Measurements from ENCODE around the gene AQP12B. TPM values are rescaled to one million over a fixed set of nuclear protein-coding genes. Genes with fewer than 3 reads are reported as not detected.

AQP12B gene
- total RNA-seq, 1 experiment from 2014 or later, result not detected

DNA sequence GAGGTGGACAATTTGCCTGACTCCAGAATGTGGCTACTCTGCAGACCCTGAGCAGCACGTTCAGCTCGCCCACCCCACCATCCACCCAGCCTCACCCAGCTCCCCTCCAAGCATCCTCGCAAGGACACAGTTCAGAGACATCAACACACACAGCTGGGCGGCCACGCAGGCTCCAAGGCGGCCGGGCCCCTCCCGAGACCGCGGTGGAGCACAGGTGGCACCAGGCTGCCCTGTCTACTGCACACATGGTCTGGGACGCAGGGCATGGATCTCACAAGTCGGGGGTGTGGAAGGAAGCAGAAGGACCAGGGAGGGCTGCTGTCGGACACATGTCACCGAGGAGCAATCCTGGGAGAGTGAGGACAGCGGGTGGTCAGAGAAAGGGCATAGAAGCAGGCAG, 45.2 kb upstream of the AQP12B start:
- Mint-ChIP-seq H3K27me3 (ENCODE audit: insufficient read depth, unreplicated experiment) (no peaks in the 10 kb centered on the region), H3K4me1 (ENCODE audit: low read depth, unreplicated experiment) (no peaks in the 10 kb centered on the region), H3K4me3 (ENCODE audit: unreplicated experiment) (no peak overlapping the region), H3K27ac (ENCODE audit: unreplicated experiment) (no peak overlapping the region), H3K9me3 (ENCODE audit: unreplicated experiment) (no peaks in the 10 kb centered on the region), H3K36me3 (ENCODE audit: insufficient read depth, unreplicated experiment) (no peaks in the 10 kb centered on the region)
- no peak for DNase-seq
- CTCF ChIA-PET, result no interaction called here
- TF ChIP-seq, protein P1, sequence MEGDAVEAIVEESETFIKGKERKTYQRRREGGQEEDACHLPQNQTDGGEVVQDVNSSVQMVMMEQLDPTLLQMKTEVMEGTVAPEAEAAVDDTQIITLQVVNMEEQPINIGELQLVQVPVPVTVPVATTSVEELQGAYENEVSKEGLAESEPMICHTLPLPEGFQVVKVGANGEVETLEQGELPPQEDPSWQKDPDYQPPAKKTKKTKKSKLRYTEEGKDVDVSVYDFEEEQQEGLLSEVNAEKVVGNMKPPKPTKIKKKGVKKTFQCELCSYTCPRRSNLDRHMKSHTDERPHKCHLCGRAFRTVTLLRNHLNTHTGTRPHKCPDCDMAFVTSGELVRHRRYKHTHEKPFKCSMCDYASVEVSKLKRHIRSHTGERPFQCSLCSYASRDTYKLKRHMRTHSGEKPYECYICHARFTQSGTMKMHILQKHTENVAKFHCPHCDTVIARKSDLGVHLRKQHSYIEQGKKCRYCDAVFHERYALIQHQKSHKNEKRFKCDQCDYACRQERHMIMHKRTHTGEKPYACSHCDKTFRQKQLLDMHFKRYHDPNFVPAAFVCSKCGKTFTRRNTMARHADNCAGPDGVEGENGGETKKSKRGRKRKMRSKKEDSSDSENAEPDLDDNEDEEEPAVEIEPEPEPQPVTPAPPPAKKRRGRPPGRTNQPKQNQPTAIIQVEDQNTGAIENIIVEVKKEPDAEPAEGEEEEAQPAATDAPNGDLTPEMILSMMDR (IDR thresholded peaks at IDR 0.05; ENCODE audit: insufficient read depth in 1 of 2, low read depth in 1 of 2, low read length in 1 of 2, severe bottlenecking in 1 of 2, unreplicated experiment in 1 of 2), result no peak
- BruUV-seq (replicated peaks), result no TSS peak
- H3K36me3 ChIP-seq (ENCODE audit: control insufficient read depth, insufficient read depth, low read length), result no peaks in the 10 kb centered on the region
- intact Hi-C loops (cut with micrococcal nuclease; ENCODE audit: unreplicated experiment), result no loop called here
- no peak overlapping the region for H3K4me3 ChIP-seq (ENCODE audit: low read depth, low read length)
- POLR2A ChIA-PET, result no interaction called here
- H3K27me3 ChIP-seq (replicated peaks; ENCODE audit: control insufficient read depth, insufficient read depth, low read length), result no peaks in the 10 kb centered on the region
- no peaks in the 10 kb centered on the region for H3K4me1 ChIP-seq
- H3K9me3 ChIP-seq, result no peaks in the 10 kb centered on the region

DNA sequence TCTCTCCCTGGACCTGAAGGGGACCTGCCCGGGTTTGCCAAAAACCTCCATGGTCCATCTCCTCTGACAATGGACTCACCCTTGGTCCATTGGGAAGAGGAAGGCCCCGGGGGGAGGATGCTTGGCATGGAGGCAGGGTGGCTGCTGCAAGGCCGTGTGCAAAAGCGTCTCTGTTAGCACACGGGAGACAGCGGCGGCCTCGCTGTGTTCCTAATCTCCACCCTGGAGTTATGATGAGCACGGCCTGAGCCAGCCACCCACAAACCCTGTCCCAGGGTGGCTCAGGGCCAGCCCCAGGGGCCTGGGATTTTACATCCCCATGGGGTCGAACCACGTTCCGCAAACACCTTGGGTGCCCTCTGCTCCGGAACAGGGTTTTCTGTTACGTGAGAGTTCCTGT, 44.8 kb upstream of the AQP12B start:
- Mint-ChIP-seq H3K27me3 (ENCODE audit: insufficient read depth, unreplicated experiment) (no peaks in the 10 kb centered on the region), H3K4me3 (ENCODE audit: unreplicated experiment) (no peak overlapping the region), H3K9me3 (ENCODE audit: unreplicated experiment) (no peaks in the 10 kb centered on the region), H3K4me1 (ENCODE audit: low read depth, unreplicated experiment) (no peaks in the 10 kb centered on the region), H3K36me3 (ENCODE audit: insufficient read depth, unreplicated experiment) (no peaks in the 10 kb centered on the region), H3K27ac (ENCODE audit: unreplicated experiment) (no peak overlapping the region)
- no peaks in the 10 kb centered on the region for H3K4me1 ChIP-seq
- BruUV-seq (replicated peaks), result no TSS peak
- H3K4me3 ChIP-seq (ENCODE audit: low read depth, low read length), result no peak overlapping the region
- CTCF ChIA-PET, result no interaction called here
- DNase-seq, result no peak
- no peaks in the 10 kb centered on the region for H3K36me3 ChIP-seq (ENCODE audit: control insufficient read depth, insufficient read depth, low read length)
- H3K27me3 ChIP-seq (replicated peaks; ENCODE audit: control insufficient read depth, insufficient read depth, low read length), result no peaks in the 10 kb centered on the region
- H3K9me3 ChIP-seq, result no peaks in the 10 kb centered on the region
- POLR2A ChIA-PET, result no interaction called here
- TF ChIP-seq, protein P1 (IDR thresholded peaks at IDR 0.05; ENCODE audit: insufficient read depth in 1 of 2, low read depth in 1 of 2, low read length in 1 of 2, severe bottlenecking in 1 of 2, unreplicated experiment in 1 of 2), result no peak
- intact Hi-C loops (cut with micrococcal nuclease; ENCODE audit: unreplicated experiment), result no loop called here

DNA sequence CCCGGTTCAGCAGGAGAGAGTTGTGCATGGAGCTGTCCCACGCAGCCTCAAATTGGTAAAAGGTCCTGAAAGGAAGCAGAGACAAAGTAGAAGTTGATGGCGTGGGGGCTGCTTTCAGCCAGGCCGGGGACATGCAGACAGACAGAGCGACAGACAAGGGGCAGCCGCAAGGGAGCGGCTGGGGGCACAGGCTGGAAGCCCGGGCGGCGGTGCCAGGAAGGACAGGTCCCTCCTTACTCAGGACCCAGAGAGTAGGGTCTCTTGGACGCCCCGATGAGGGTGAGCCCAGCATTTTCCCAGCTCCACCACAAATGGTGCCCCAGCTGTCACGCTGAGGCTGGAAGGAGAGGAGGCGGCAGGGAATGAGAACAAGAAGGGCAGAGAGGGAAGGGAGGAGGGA, 44.2 kb upstream of the AQP12B start:
- Histone ChIP-seq H3K4me3 (ENCODE audit: low read depth, low read length) (no peak overlapping the region), H3K36me3 (ENCODE audit: control insufficient read depth, insufficient read depth, low read length) (no peaks in the 10 kb centered on the region), H3K4me1 (no peaks in the 10 kb centered on the region), H3K9me3 (no peaks in the 10 kb centered on the region), H3K27me3 (replicated peaks; ENCODE audit: control insufficient read depth, insufficient read depth, low read length) (no peaks in the 10 kb centered on the region)
- H3K4me3 Mint-ChIP-seq (ENCODE audit: unreplicated experiment), result no peak overlapping the region
- no peak for DNase-seq
- TF ChIP-seq, protein P1 (IDR thresholded peaks at IDR 0.05; ENCODE audit: insufficient read depth in 1 of 2, low read depth in 1 of 2, low read length in 1 of 2, severe bottlenecking in 1 of 2, unreplicated experiment in 1 of 2), result no peak
- no peaks in the 10 kb centered on the region for H3K9me3 Mint-ChIP-seq (ENCODE audit: unreplicated experiment)
- H3K27me3 Mint-ChIP-seq (ENCODE audit: insufficient read depth, unreplicated experiment), result no peaks in the 10 kb centered on the region
- intact Hi-C loops (cut with micrococcal nuclease; ENCODE audit: unreplicated experiment), result no loop called here
- no peak overlapping the region for H3K27ac Mint-ChIP-seq (ENCODE audit: unreplicated experiment)
- CTCF ChIA-PET, result no interaction called here
- POLR2A ChIA-PET, result no interaction called here
- no peaks in the 10 kb centered on the region for H3K36me3 Mint-ChIP-seq (ENCODE audit: insufficient read depth, unreplicated experiment)
- no TSS peak for BruUV-seq (replicated peaks)
- no peaks in the 10 kb centered on the region for H3K4me1 Mint-ChIP-seq (ENCODE audit: low read depth, unreplicated experiment)
